ENCODE results near the gene ALDH1A3.

GRCh38 chr15:100887211-100887913, 7.7 kb downstream of the ALDH1A3 start:
- TF ChIP-seq, protein P1, sequence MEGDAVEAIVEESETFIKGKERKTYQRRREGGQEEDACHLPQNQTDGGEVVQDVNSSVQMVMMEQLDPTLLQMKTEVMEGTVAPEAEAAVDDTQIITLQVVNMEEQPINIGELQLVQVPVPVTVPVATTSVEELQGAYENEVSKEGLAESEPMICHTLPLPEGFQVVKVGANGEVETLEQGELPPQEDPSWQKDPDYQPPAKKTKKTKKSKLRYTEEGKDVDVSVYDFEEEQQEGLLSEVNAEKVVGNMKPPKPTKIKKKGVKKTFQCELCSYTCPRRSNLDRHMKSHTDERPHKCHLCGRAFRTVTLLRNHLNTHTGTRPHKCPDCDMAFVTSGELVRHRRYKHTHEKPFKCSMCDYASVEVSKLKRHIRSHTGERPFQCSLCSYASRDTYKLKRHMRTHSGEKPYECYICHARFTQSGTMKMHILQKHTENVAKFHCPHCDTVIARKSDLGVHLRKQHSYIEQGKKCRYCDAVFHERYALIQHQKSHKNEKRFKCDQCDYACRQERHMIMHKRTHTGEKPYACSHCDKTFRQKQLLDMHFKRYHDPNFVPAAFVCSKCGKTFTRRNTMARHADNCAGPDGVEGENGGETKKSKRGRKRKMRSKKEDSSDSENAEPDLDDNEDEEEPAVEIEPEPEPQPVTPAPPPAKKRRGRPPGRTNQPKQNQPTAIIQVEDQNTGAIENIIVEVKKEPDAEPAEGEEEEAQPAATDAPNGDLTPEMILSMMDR (IDR thresholded peaks at IDR 0.05; ENCODE audit: low read depth, low read length) = no peak
- TF ChIP-seq POLR2A (IDR thresholded peaks at IDR 0.05; ENCODE audit: extremely low read depth, insufficient read length) = no peak
